Activated CD4-positive, alpha-beta T cell treated with anti-CD3 and anti-CD28 coated beads, Interleukin-2, Interleukin-4, amounts not matched to agents 100 ng/mL and 50 ng/mL, durations not matched to agents 16 hours and 8 hours (primary cell): ENCODE measurements around the gene LTA.
A peak's percentile ranks its signal among the peaks of the same experiment; 100 is the strongest.

Experiments
- DNase-seq: peaks from one replicate; pipeline ENCODE4 v3.0.0-alpha.2; 2020; ENCODE audit warnings: low spot score

Gene LTA, protein sequence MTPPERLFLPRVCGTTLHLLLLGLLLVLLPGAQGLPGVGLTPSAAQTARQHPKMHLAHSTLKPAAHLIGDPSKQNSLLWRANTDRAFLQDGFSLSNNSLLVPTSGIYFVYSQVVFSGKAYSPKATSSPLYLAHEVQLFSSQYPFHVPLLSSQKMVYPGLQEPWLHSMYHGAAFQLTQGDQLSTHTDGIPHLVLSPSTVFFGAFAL

GRCh38 chr6:31572041-31572911 is at the start of gene LTA:
Gene LTA (plus strand): TSS chr6:31572289. CDS start chr6:31572743, 454 bp downstream.
- DNase-seq = peak; percentile 86

DNA sequence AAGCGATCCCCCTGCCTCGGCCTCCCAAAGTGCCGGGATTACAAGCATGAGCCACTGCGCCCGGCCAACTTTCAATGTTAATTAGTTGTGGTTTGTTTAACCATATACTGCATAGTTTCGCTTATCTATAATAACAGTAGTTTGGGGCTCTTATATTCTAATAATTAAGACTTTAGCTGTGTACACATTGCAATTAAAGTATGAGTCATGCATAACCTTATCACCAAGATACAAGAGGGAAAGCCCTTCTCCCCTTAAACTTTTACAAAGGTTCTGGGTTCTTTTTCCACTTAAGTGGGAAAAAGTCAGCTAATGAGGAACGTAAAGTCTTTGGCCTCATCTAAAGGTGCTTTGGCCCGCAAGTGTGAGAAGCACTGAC is 46.5 kb upstream of the LTA start:
- DNase-seq = no peak

DNA sequence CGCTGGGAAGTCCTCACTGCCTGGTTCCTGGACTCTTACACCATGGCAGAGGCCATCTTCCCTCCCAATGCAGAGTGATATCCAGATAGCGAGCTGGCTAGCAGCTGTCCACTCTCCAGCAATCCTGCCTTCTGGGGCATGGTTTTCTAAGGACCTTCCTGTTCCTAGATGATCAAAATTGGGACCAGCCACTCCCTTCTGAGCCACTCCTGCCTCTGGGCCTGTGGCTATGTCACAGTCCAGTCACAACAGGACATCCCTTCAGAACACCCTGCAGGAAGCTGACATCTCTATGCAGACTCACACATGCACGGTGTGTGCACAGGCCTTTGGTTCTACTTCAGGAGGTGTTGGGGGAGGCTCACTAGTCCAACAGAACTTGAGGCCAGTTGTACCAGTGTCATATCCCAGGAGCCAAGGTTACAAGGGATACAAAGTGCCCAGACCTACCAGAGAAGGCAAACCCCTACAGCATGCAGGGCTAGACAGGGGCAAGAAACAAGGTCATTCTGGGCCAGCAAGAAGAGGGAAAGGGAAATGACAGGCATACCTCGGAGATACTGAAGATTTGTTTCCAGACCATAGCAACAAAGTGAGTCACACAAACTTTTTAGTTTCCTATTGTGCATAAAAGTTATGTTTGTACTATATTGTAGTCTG is 46.0 kb upstream of the LTA start:
- DNase-seq = no peak

- no peak for DNase-seq
Observed at GRCh38 chr6:31528307-31528777, 43.7 kb upstream of the LTA start.

- no peak for DNase-seq
Observed at GRCh38 chr6:31528821-31529328, 43.2 kb upstream of the LTA start, which contains the start of gene MCCD1. Gene MCCD1 (plus strand): TSS chr6:31528962. CDS start chr6:31529015, 53 bp downstream.

- DNase-seq = no peak
Observed at GRCh38 chr6:31529329-31530150, 42.5 kb upstream of the LTA start.

GRCh38 chr6:31530659-31531058 is 41.4 kb upstream of the LTA start:
- DNase-seq = no peak

GRCh38 chr6:31531162-31531561 is 40.9 kb upstream of the LTA start:
- DNase-seq = no peak

DNA sequence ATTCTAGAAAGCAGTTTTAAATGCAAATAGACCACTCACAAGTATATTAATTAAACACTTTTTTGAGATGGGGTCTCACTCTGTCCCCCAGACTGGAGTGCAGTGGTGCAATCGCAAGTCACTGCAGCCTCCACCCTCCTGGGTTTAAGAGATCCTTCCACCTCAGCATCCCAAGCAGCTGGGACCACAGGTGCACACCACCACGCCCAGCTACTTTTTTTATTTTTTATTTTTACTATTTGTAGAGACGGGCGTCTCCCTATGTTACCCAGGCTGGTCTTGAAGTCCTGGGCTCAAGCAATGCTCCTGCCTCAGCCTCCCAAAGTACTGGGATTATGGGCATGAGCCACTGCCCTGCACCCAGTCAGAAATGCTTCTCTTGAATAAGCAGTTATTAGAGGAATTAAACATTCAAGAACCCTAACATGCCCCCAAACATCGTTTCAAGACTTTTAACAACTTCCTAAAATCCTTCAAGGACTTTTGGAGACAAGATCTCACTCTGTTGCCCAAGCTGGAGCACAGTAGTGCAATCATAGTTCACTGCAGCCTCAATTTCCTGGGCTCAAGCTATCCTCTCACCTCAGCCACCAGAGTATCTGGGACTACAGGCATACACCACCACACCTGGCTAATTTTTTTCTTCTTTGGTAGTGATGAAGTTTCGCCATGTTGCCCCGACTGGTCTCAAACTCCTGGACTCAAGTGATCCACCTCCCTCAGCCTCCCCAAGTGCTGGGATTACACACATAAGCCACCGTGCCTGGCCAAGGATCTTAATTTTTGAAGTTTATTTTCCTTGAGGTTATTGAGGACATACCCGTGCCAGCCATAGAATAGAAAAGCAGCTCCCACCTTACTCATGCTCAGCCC is 40.1 kb upstream of the LTA start:
- DNase-seq = no peak

- no peak for DNase-seq
Observed at GRCh38 chr6:31532644-31533454, 39.2 kb upstream of the LTA start.

GRCh38 chr6:31533455-31533841 is 38.6 kb upstream of the LTA start:
- no peak for DNase-seq

DNA sequence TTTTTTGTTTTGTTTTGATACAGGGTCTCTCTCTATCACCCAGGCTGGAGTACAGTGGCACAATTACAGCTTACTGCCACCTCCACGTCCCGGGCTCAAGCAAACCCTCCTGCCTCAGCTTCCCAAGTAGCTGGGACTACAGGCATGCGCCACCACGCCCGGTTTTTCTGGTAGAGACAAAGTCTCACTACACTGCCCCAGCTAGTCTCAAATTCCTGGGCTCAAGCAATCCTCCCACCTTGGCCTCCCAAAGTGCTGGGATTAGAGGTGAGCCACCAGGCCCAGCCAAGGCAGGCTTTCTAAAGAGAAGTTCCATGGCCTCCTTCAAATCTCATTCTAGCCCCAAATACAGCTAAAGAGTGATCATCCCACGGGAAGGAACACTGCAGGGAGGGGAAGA is 38.1 kb upstream of the LTA start:
- no peak for DNase-seq

DNA sequence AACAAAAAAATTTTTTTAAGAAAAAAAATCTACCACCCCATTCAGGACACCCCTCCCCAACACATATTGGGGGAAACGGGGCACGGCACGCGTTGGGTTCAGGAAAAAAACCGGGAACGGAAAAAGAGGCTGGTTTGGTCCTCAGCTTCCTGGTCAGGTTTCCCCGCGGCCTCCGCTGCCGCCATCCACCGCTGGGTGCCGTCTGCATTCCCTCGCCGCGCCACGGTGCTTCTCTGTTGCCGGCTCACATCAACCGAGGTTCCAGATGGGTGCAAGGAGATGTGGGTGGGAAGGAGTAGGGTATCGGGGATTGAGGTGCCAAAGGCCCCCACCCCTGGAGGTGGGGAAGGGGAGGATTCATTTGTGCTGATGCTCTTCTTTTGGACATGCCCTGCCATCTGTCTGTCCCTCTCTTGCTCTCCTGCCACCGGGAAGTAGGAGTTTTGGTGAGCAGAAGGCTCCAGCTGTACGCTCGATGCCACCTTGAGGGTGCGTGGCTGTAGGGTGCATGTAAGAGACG is 37.5 kb upstream of the LTA start:
- no peak for DNase-seq

- DNase-seq = no peak
Observed at GRCh38 chr6:31535538-31536324, 36.4 kb upstream of the LTA start.

DNA sequence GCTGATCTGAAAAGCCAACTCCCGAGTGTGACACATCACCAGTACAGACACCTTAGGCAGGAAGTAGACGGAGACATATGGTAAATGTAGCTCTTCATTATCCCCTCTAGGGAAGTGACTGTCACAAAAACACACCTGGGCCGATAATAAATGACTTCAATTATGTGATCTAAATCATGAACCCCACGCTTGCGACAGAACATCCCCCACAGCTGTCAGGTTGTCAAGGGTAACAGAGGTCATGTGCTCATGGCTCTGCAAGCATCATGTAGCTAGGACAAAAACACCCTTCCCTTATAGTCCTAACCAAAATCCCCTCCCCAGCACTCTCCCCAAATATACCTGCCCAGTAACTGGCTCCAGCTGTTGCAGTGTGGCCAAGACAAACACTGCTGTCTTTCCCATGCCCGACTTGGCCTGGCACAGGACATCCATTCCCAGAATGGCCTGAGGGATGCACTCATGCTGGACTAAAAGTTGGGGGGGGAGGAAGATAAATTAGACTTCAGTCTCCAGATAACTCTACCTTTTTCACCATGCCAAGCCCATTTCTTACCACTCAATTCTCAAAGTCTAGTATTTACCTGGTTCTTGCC is 33.2 kb upstream of the LTA start:
- no peak for DNase-seq

GRCh38 chr6:31540640-31541039 is 31.4 kb upstream of the LTA start:
- DNase-seq = no peak

DNA sequence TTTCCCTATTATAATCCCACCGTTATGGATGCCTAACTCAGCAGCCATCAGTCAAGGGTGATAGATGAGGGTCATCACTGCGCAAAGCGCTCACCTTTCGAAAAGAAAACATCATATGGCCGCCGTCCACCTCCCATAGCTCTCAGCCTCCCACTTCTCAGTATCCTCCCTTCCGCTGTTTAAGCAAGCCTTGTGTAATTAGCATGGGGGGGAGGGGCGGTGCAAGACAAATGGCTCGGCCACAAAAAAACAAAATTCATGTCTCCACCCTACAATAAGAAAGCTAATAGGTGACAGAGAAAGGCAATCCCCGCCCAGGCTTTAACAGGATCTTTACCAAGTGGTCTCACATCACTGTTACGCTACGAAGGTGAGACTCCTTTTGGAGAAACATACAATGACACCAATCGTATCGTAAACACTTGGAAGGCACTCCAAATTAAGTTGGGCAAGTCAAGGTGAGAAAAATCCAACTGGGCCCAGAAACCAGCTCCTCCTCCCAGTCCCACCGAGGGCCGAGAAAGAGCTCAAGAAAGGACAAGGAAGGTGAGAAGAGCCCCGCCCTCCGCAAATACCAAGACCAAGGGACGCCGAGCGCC is 30.9 kb upstream of the LTA start:
- DNase-seq = peak; percentile 71
